ENCODE measurements around the gene MOB1A.
A peak's percentile ranks its signal among the peaks of the same experiment; 100 is the strongest.
"Not testable (repeated sequence)": the region's sequence is repeated elsewhere in the genome, so short reads cannot be mapped to it uniquely, and the experiment has no call there.

MOB1A gene

GRCh38 chr2:74198461-74199274 is 20.0 kb upstream of the MOB1A start, which contains the start of gene MTHFD2:
Gene MTHFD2, plus strand, starts transcription at chr2:74198615. Its CDS starts 27 bp downstream, at chr2:74198642.
- H3K27me3 ChIP-seq (ENCODE audit: insufficient read depth, low read length) = no peaks in the 10 kb centered on the region
- peak within 1 kb of the TSS; percentile 92 for H3K27ac ChIP-seq (ENCODE audit: low read depth, low read length)
- peaks cover 12% of the 10 kb centered on the region for H3K4me1 ChIP-seq (ENCODE audit: control insufficient read depth, insufficient read depth, low read length, unreplicated experiment)
- H3K79me2 ChIP-seq (ENCODE audit: control insufficient read depth, insufficient read depth, low read length, unreplicated experiment) = peaks cover 45% of the 10 kb centered on the region
- peak within 1 kb of the TSS; percentile 49 for H2AFZ ChIP-seq (ENCODE audit: low read length, unreplicated experiment)
- peak within 1 kb of the TSS; percentile 95 for H3K4me3 ChIP-seq (ENCODE audit: low read depth, low read length)
- H3K36me3 ChIP-seq (ENCODE audit: insufficient read depth, low read length) = no peaks in the 10 kb centered on the region

- H3K36me3 ChIP-seq (ENCODE audit: insufficient read depth, low read length) = no peaks in the 10 kb centered on the region
- peaks cover 12% of the 10 kb centered on the region for H3K4me1 ChIP-seq (ENCODE audit: control insufficient read depth, insufficient read depth, low read length, unreplicated experiment)
- H3K27ac ChIP-seq (ENCODE audit: low read depth, low read length) = peak overlapping the region; percentile 27
- H3K79me2 ChIP-seq (ENCODE audit: control insufficient read depth, insufficient read depth, low read length, unreplicated experiment) = peaks cover 40% of the 10 kb centered on the region
- peak overlapping the region; percentile 49 for H2AFZ ChIP-seq (ENCODE audit: low read length, unreplicated experiment)
- peak overlapping the region; percentile 95 for H3K4me3 ChIP-seq (ENCODE audit: low read depth, low read length)
- H3K27me3 ChIP-seq (ENCODE audit: insufficient read depth, low read length) = no peaks in the 10 kb centered on the region
Measured at GRCh38 chr2:74198023-74198460, 19.4 kb upstream of the MOB1A start.

- Histone ChIP-seq H3K79me2 (ENCODE audit: control insufficient read depth, insufficient read depth, low read length, unreplicated experiment) (peaks cover 30% of the 10 kb centered on the region), H2AFZ (ENCODE audit: low read length, unreplicated experiment) (no peak overlapping the region)
Measured at GRCh38 chr2:74197049-74197448, 18.4 kb upstream of the MOB1A start.

GRCh38 chr2:74194799-74195198 is 16.1 kb upstream of the MOB1A start:
- Histone ChIP-seq H3K27me3 (ENCODE audit: insufficient read depth, low read length) (no peaks in the 10 kb centered on the region), H3K4me3 (ENCODE audit: low read depth, low read length) (no peak overlapping the region), H3K36me3 (ENCODE audit: insufficient read depth, low read length) (no peaks in the 10 kb centered on the region), H3K4me1 (ENCODE audit: control insufficient read depth, insufficient read depth, low read length, unreplicated experiment) (no peaks in the 10 kb centered on the region), H3K27ac (ENCODE audit: low read depth, low read length) (no peak overlapping the region), H3K79me2 (ENCODE audit: control insufficient read depth, insufficient read depth, low read length, unreplicated experiment) (peaks cover 7% of the 10 kb centered on the region), H2AFZ (ENCODE audit: low read length, unreplicated experiment) (no peak overlapping the region)

More at GRCh38 chr2:74197049-74197448, 18.4 kb upstream of the MOB1A start:
- no peak overlapping the region for H3K4me3 ChIP-seq (ENCODE audit: low read depth, low read length)
- H3K36me3 ChIP-seq (ENCODE audit: insufficient read depth, low read length) = no peaks in the 10 kb centered on the region
- no peak overlapping the region for H3K27ac ChIP-seq (ENCODE audit: low read depth, low read length)
- no peaks in the 10 kb centered on the region for H3K27me3 ChIP-seq (ENCODE audit: insufficient read depth, low read length)
- peaks cover 12% of the 10 kb centered on the region for H3K4me1 ChIP-seq (ENCODE audit: control insufficient read depth, insufficient read depth, low read length, unreplicated experiment)

- Histone ChIP-seq H2AFZ (ENCODE audit: low read length, unreplicated experiment) (no peak overlapping the region), H3K27me3 (ENCODE audit: insufficient read depth, low read length) (no peaks in the 10 kb centered on the region), H3K36me3 (ENCODE audit: insufficient read depth, low read length) (no peaks in the 10 kb centered on the region), H3K4me3 (ENCODE audit: low read depth, low read length) (no peak overlapping the region), H3K4me1 (ENCODE audit: control insufficient read depth, insufficient read depth, low read length, unreplicated experiment) (no peaks in the 10 kb centered on the region), H3K27ac (ENCODE audit: low read depth, low read length) (no peak overlapping the region), H3K79me2 (ENCODE audit: control insufficient read depth, insufficient read depth, low read length, unreplicated experiment) (no peaks in the 10 kb centered on the region)
Measured at GRCh38 chr2:74191596-74192380, 13.1 kb upstream of the MOB1A start.

GRCh38 chr2:74188696-74189095 is 10.0 kb upstream of the MOB1A start:
- H3K27ac ChIP-seq (ENCODE audit: low read depth, low read length) = no peak overlapping the region
- no peak overlapping the region for H3K4me3 ChIP-seq (ENCODE audit: low read depth, low read length)
- H2AFZ ChIP-seq (ENCODE audit: low read length, unreplicated experiment) = no peak overlapping the region
- no peaks in the 10 kb centered on the region for H3K36me3 ChIP-seq (ENCODE audit: insufficient read depth, low read length)
- H3K4me1 ChIP-seq (ENCODE audit: control insufficient read depth, insufficient read depth, low read length, unreplicated experiment) = no peaks in the 10 kb centered on the region
- no peaks in the 10 kb centered on the region for H3K79me2 ChIP-seq (ENCODE audit: control insufficient read depth, insufficient read depth, low read length, unreplicated experiment)
- H3K27me3 ChIP-seq (ENCODE audit: insufficient read depth, low read length) = no peaks in the 10 kb centered on the region

- Histone ChIP-seq H3K36me3 (ENCODE audit: insufficient read depth, low read length) (no peaks in the 10 kb centered on the region), H3K27me3 (ENCODE audit: insufficient read depth, low read length) (no peaks in the 10 kb centered on the region), H3K79me2 (ENCODE audit: control insufficient read depth, insufficient read depth, low read length, unreplicated experiment) (no peaks in the 10 kb centered on the region), H3K4me3 (ENCODE audit: low read depth, low read length) (no peak overlapping the region), H2AFZ (ENCODE audit: low read length, unreplicated experiment) (no peak overlapping the region), H3K27ac (ENCODE audit: low read depth, low read length) (no peak overlapping the region), H3K4me1 (ENCODE audit: control insufficient read depth, insufficient read depth, low read length, unreplicated experiment) (no peaks in the 10 kb centered on the region)
Measured at GRCh38 chr2:74188018-74188601, 9.4 kb upstream of the MOB1A start.

- not testable (repeated sequence) for H3K4me3 ChIP-seq (ENCODE audit: low read depth, low read length); H3K79me2 ChIP-seq (ENCODE audit: control insufficient read depth, insufficient read depth, low read length, unreplicated experiment); H3K36me3 ChIP-seq (ENCODE audit: insufficient read depth, low read length); H2AFZ ChIP-seq (ENCODE audit: low read length, unreplicated experiment); H3K27me3 ChIP-seq (ENCODE audit: insufficient read depth, low read length); H3K27ac ChIP-seq (ENCODE audit: low read depth, low read length); H3K4me1 ChIP-seq (ENCODE audit: control insufficient read depth, insufficient read depth, low read length, unreplicated experiment)
Measured at GRCh38 chr2:74186706-74187105, 8.0 kb upstream of the MOB1A start.

- Histone ChIP-seq H3K79me2 (ENCODE audit: control insufficient read depth, insufficient read depth, low read length, unreplicated experiment) (no peaks in the 10 kb centered on the region), H3K27me3 (ENCODE audit: insufficient read depth, low read length) (no peaks in the 10 kb centered on the region), H2AFZ (ENCODE audit: low read length, unreplicated experiment) (no peak overlapping the region), H3K4me3 (ENCODE audit: low read depth, low read length) (no peak overlapping the region), H3K36me3 (ENCODE audit: insufficient read depth, low read length) (no peaks in the 10 kb centered on the region), H3K27ac (ENCODE audit: low read depth, low read length) (no peak overlapping the region), H3K4me1 (ENCODE audit: control insufficient read depth, insufficient read depth, low read length, unreplicated experiment) (no peaks in the 10 kb centered on the region)
Measured at GRCh38 chr2:74186038-74186437, 7.4 kb upstream of the MOB1A start.

GRCh38 chr2:74183878-74184277 is 5.2 kb upstream of the MOB1A start:
- no peak overlapping the region for H3K27ac ChIP-seq (ENCODE audit: low read depth, low read length)
- H3K79me2 ChIP-seq (ENCODE audit: control insufficient read depth, insufficient read depth, low read length, unreplicated experiment) = no peaks in the 10 kb centered on the region
- no peak overlapping the region for H2AFZ ChIP-seq (ENCODE audit: low read length, unreplicated experiment)
- H3K4me1 ChIP-seq (ENCODE audit: control insufficient read depth, insufficient read depth, low read length, unreplicated experiment) = no peaks in the 10 kb centered on the region
- no peak overlapping the region for H3K4me3 ChIP-seq (ENCODE audit: low read depth, low read length)
- no peaks in the 10 kb centered on the region for H3K36me3 ChIP-seq (ENCODE audit: insufficient read depth, low read length)
- no peaks in the 10 kb centered on the region for H3K27me3 ChIP-seq (ENCODE audit: insufficient read depth, low read length)
